MM.1S (cell line): ENCODE measurements around the gene TMEM79.

ENCODE experiments used
- DNase-seq: peaks from one replicate; pipeline ENCODE4 v3.0.0-alpha.2; 2015
- H2AFZ ChIP-seq: fragments of 300-600 bp; sonication (generic); 2 replicates; pipeline ENCODE4 v1.6.0; 2016; ENCODE audit warnings: antibody characterized with exemption, low read length
- H3F3A ChIP-seq: fragments of 300-600 bp; sonication (generic); 2 replicates; pipeline ENCODE4 v1.6.1; 2016; ENCODE audit warnings: mild to moderate bottlenecking, antibody characterized with exemption, low read length, moderate library complexity, mixed read lengths; ENCODE audit not compliant: insufficient read depth
- H3K27ac ChIP-seq: fragments of 300-600 bp; sonication (generic); 2 replicates; pipeline ENCODE4 v1.5.1; 2016; ENCODE audit warnings: mild to moderate bottlenecking, low read length
- H3K27me3 ChIP-seq: fragments of 300-600 bp; sonication (generic); replicated peaks from 2 replicates; pipeline ENCODE4 v1.6.0; 2016; ENCODE audit warnings: low read length; ENCODE audit not compliant: insufficient read depth
- H3K36me3 ChIP-seq: fragments of 300-600 bp; sonication (generic); replicated peaks from 2 replicates; pipeline ENCODE4 v1.6.1; 2016; ENCODE audit warnings: mild to moderate bottlenecking, low read length, mixed read lengths; ENCODE audit not compliant: insufficient read depth
- H3K4me1 ChIP-seq: fragments of 300-600 bp; sonication (generic); 2 replicates; pipeline ENCODE4 v1.6.1; 2016; ENCODE audit warnings: low read length, mixed read lengths
- H3K4me2 ChIP-seq: fragments of 300-600 bp; sonication (generic); 2 replicates; pipeline ENCODE4 v1.6.0; 2016; ENCODE audit warnings: low read depth, low read length
- H3K4me3 ChIP-seq: fragments of 300-600 bp; sonication (generic); 2 replicates; pipeline ENCODE4 v1.5.1; 2016; ENCODE audit warnings: low read length, mixed read lengths
- H3K79me2 ChIP-seq: fragments of 300-600 bp; sonication (generic); 2 replicates; pipeline ENCODE4 v1.6.1; 2016; ENCODE audit warnings: mixed run types, low read length, mixed read lengths
- H3K9ac ChIP-seq: fragments of 300-600 bp; sonication (generic); 2 replicates; pipeline ENCODE4 v1.6.1; 2016; ENCODE audit warnings: low read length, mixed read lengths
- H3K9me2 ChIP-seq: fragments of 300-600 bp; sonication (generic); replicated peaks from 2 replicates; pipeline ENCODE4 v1.6.1; 2016; ENCODE audit warnings: mild to moderate bottlenecking, low read length, mixed read lengths; ENCODE audit not compliant: insufficient read depth
- H3K9me3 ChIP-seq: fragments of 300-600 bp; sonication (generic); replicated peaks from 2 replicates; pipeline ENCODE4 v1.6.1; 2016; ENCODE audit warnings: mild to moderate bottlenecking, low read length, mixed read lengths; ENCODE audit not compliant: insufficient read depth
- H4K20me1 ChIP-seq: fragments of 300-600 bp; sonication (generic); 2 replicates; pipeline ENCODE4 v1.6.1; 2016; ENCODE audit warnings: mild to moderate bottlenecking, low read length, moderate library complexity, mixed read lengths; ENCODE audit not compliant: insufficient read depth
- EZH2 ChIP-seq: fragments of 300-600 bp; sonication (generic); optimal IDR thresholded peaks from 2 replicates; pipeline ENCODE3; 2017; ENCODE audit warnings: low read depth, mild to moderate bottlenecking, antibody characterized with exemption, low read length, mixed read lengths
- EZH2phosphoT487 ChIP-seq: fragments of 300-600 bp; sonication (generic); IDR thresholded peaks from 2 replicates; pipeline ENCODE4 v1.6.1; 2018; ENCODE audit warnings: antibody characterized with exemption, low read length
- TF ChIP-seq, protein P1 (sequence below): fragments of 300-600 bp; sonication (generic); IDR thresholded peaks from 2 replicates; pipeline ENCODE4 v1.5.1; 2016; ENCODE audit warnings: antibody characterized with exemption, low read length, mixed read lengths

The TMEM79 gene

DNA sequence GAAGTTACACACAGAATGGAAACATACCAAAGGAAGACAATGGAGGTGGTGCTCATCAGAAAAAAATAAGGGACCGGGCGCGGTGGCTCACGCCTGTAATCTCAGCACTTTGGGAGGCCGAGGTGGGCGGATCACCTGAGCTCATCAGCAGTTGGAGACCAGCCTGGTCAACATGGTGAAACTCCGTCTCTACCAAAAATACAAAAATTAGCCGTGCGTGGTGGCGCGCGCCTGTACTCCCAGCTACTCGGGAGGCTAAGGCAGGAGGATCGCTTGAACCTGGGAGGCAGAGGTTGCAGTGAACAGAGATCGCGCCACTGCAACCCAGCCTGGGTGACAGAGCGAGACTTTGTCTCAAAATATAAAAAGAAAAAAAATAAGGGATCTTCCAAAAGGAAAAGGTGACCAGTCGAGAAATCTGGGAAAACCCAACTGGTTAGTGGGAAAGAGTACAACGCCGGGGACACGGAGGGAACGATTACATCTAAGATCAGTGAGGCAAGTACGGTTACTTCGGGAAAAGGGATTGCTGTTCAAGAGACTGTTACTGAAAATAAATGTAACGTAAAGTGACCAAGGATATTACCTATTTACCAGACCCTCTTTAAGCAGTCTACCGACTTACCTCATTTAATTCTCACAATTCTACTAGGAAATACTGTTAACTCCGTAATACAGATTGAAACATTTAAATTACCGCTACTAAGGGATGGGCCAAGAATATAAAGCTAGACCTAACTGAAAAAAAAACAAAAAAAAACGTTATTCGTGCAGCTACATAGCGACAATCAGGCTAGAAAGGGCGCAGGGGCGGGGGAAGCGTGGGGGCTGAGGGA is 53.1 kb downstream of the TMEM79 start:
- Histone ChIP-seq H3F3A (peaks cover 19% of the 10 kb centered on the region), H3K27me3 (no peaks in the 10 kb centered on the region), H3K4me3 (peak overlapping the region; percentile 93), H3K27ac (peak overlapping the region; percentile 58; the same call in 1 of the 2 replicates), H4K20me1 (peaks cover 12% of the 10 kb centered on the region; the same call in 1 of the 2 replicates), H3K79me2 (peaks cover 56% of the 10 kb centered on the region), H3K4me1 (peaks cover 9% of the 10 kb centered on the region; the same call in 1 of the 2 replicates), H3K36me3 (peaks cover 23% of the 10 kb centered on the region), H2AFZ (peak overlapping the region; percentile 77), H3K9me2 (no peaks in the 10 kb centered on the region), H3K9ac (peak overlapping the region; percentile 79), H3K4me2 (peak overlapping the region; percentile 65), H3K9me3 (no peaks in the 10 kb centered on the region)
- peak; percentile 22 for DNase-seq
- TF ChIP-seq, protein P1, sequence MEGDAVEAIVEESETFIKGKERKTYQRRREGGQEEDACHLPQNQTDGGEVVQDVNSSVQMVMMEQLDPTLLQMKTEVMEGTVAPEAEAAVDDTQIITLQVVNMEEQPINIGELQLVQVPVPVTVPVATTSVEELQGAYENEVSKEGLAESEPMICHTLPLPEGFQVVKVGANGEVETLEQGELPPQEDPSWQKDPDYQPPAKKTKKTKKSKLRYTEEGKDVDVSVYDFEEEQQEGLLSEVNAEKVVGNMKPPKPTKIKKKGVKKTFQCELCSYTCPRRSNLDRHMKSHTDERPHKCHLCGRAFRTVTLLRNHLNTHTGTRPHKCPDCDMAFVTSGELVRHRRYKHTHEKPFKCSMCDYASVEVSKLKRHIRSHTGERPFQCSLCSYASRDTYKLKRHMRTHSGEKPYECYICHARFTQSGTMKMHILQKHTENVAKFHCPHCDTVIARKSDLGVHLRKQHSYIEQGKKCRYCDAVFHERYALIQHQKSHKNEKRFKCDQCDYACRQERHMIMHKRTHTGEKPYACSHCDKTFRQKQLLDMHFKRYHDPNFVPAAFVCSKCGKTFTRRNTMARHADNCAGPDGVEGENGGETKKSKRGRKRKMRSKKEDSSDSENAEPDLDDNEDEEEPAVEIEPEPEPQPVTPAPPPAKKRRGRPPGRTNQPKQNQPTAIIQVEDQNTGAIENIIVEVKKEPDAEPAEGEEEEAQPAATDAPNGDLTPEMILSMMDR = no peak
- no peak for TF ChIP-seq EZH2

DNA sequence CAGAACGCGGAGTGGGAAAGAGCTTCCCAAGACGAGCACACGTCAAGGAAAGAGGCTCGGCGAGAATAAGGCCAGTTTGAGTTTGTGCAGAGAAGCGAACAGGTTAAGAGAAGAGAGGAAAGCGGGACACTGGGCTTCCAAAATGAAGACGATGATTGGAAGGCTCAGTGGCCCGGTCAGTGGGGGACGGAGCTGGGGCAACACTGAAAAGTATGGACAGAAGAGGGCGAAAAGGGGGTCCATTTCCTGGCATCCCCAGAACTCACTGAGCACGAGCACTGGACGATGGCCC is 53.7 kb downstream of the TMEM79 start:
- peak overlapping the region; percentile 58; the same call in 1 of the 2 replicates for H3K27ac ChIP-seq
- TF ChIP-seq EZH2 = no peak
- TF ChIP-seq EZH2phosphoT487 = no peak
- TF ChIP-seq, protein P1 = no peak

DNA sequence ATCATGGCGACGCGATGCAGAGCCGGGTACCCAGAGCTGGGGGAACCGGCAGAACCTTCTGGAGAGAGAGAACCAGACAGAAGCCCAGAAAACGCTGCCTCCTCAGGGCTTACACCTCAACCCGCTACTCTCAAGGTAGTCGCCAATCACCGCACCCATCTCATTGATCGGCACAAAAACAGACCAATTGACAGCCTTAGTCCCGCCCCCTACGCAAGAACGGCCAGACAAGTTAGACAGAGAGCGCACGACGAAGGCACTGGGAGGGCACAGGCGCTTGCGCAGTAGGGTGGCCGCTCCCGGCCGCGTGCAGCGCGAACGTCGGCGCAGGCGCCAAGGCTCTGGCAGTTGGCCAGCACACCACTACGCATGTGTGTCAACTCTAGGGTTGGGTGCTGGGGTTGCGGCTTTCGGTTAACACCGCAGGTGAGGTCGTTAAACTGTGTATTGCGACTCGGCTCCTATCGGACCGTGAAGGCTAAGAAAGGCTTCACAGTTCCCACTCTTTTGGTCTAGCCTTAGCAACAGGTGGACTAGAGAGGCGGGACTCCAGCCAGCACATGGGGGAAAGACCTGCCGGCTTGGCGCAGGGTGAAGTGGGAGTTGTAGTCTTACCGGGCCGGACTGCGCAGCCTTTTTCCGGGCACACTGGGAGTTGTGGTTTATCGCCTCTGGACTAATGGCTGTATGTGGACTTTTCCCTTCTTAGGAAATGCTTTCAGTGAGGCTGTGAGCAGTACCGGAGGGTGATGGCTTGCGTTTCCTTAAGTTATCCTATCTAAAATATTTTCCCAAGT is 54.3 kb downstream of the TMEM79 start, which contains the start of the genes CCT3 and TSACC:
CCT3 (minus strand) TSS at position 113 of the 797 bp plus-strand sequence; CDS start at position 5, 108 bp downstream.
TSACC (plus strand) TSS at position 347 of the 797 bp plus-strand sequence. CDS start 1,232 bp downstream, outside the sequence.
- peaks cover 12% of the 10 kb centered on the region; the same call in 1 of the 2 replicates for H4K20me1 ChIP-seq
- peak within 1 kb of the TSS; percentile 77 for H2AFZ ChIP-seq
- no peaks in the 10 kb centered on the region for H3K9me2 ChIP-seq
- TF ChIP-seq EZH2 (no peak), EZH2phosphoT487 (no peak)
- peak within 1 kb of the TSS; percentile 79 for H3K9ac ChIP-seq
- peaks cover 19% of the 10 kb centered on the region for H3F3A ChIP-seq
- H3K27me3 ChIP-seq = no peaks in the 10 kb centered on the region
- H3K4me2 ChIP-seq = peak within 1 kb of the TSS; percentile 65
- peaks cover 9% of the 10 kb centered on the region; the same call in 1 of the 2 replicates for H3K4me1 ChIP-seq
- H3K36me3 ChIP-seq = peaks cover 14% of the 10 kb centered on the region
- H3K4me3 ChIP-seq = peak within 1 kb of the TSS; percentile 93
- peak; percentile 100 for DNase-seq
- H3K9me3 ChIP-seq = no peaks in the 10 kb centered on the region
- H3K79me2 ChIP-seq = peaks cover 47% of the 10 kb centered on the region
- H3K27ac ChIP-seq = peak within 1 kb of the TSS; percentile 83

More for the DNA sequence above, 53.7 kb downstream of the TMEM79 start:
- Histone ChIP-seq H3F3A (peaks cover 19% of the 10 kb centered on the region), H3K9ac (peak overlapping the region; percentile 79), H3K4me3 (peak overlapping the region; percentile 93), H3K9me3 (no peaks in the 10 kb centered on the region), H2AFZ (peak overlapping the region; percentile 77), H3K79me2 (peaks cover 50% of the 10 kb centered on the region), H3K9me2 (no peaks in the 10 kb centered on the region), H4K20me1 (peaks cover 12% of the 10 kb centered on the region; the same call in 1 of the 2 replicates), H3K36me3 (peaks cover 17% of the 10 kb centered on the region), H3K27me3 (no peaks in the 10 kb centered on the region), H3K4me2 (peak overlapping the region; percentile 65), H3K4me1 (peaks cover 9% of the 10 kb centered on the region; the same call in 1 of the 2 replicates)
- no peak for DNase-seq
